ENCODE data around the gene USP12.

GRCh38 chr13:27141746-27142145 is 29.9 kb downstream of the USP12 start:
- TF ChIP-seq CTCF (IDR thresholded peaks at IDR 0.05; ENCODE audit: insufficient read depth, low read length): no peak
- no peak for TF ChIP-seq POLR2AphosphoS5 (IDR thresholded peaks at IDR 0.05; ENCODE audit: low read depth)
- no peak for TF ChIP-seq GABPA (IDR thresholded peaks at IDR 0.05; ENCODE audit: low read depth)
- no peak for TF ChIP-seq REST (IDR thresholded peaks at IDR 0.05; ENCODE audit: insufficient replicate concordance, low read depth)
- no peak for TF ChIP-seq SPI1 (IDR thresholded peaks at IDR 0.05; ENCODE audit: borderline replicate concordance, low read depth)

Measured in HL-60 (cell line).